ENCODE measurements around the gene RAB22A.

RAB22A gene

DNA sequence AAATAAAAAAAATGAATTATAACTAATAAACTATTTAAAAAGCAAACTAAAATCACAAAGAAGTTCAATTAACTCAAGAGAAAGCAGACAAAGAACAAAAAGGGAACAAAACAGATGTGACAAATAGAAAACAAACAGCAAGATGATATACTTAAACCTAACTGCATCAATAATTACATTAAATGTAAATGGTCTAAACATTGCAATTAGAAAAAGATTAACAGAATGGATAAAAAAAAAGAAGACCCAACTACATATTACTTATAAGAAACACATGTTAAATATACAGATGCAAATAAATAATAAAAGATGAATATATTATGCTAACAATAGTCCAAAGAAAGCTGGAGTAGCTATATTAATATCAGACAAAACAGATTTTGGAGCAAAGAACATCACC, 35.1 kb upstream of the RAB22A start:
- Histone ChIP-seq H3K4me2 (ENCODE audit: low read length) (no peak overlapping the region), H3K79me2 (ENCODE audit: low read length) (no peaks in the 10 kb centered on the region), H3K4me1 (ENCODE audit: low read length) (no peaks in the 10 kb centered on the region), H2AFZ (ENCODE audit: low read depth, low read length) (no peak overlapping the region), H3K4me3 (ENCODE audit: low read length) (no peak overlapping the region), H4K20me1 (ENCODE audit: insufficient read depth, low read length) (no peaks in the 10 kb centered on the region), H3K36me3 (replicated peaks; ENCODE audit: low read depth, low read length) (peaks cover 8% of the 10 kb centered on the region), H3K9me3 (ENCODE audit: insufficient read depth, low read length) (no peaks in the 10 kb centered on the region), H3K27ac (ENCODE audit: low read length) (no peak overlapping the region), H3K9ac (ENCODE audit: low read length) (no peak overlapping the region), H3K27me3 (ENCODE audit: low read depth, low read length) (no peaks in the 10 kb centered on the region)
- TF ChIP-seq, protein P1, sequence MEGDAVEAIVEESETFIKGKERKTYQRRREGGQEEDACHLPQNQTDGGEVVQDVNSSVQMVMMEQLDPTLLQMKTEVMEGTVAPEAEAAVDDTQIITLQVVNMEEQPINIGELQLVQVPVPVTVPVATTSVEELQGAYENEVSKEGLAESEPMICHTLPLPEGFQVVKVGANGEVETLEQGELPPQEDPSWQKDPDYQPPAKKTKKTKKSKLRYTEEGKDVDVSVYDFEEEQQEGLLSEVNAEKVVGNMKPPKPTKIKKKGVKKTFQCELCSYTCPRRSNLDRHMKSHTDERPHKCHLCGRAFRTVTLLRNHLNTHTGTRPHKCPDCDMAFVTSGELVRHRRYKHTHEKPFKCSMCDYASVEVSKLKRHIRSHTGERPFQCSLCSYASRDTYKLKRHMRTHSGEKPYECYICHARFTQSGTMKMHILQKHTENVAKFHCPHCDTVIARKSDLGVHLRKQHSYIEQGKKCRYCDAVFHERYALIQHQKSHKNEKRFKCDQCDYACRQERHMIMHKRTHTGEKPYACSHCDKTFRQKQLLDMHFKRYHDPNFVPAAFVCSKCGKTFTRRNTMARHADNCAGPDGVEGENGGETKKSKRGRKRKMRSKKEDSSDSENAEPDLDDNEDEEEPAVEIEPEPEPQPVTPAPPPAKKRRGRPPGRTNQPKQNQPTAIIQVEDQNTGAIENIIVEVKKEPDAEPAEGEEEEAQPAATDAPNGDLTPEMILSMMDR (IDR thresholded peaks at IDR 0.05; ENCODE audit: low read depth, low read length): no peak
- TF ChIP-seq EZH2phosphoT487 (IDR thresholded peaks at IDR 0.05; ENCODE audit: low read depth): no peak

DNA sequence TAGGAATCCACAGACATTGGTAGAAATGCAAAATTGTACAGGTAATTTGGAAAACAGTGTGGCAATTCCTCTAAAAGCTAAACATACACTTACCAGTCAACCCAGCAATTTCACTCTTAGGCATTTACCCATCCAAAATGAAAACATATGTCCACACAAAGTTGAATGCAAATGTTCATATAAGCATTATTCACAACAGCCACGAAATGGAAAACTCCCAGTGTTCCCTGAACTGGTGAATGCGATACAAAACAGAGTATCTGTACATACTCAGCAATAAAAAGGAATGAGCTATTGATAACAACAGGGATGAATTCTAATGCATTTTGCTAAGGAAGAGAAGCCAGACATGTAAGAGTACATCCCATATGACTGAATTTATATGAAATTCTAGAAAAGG, 32.4 kb upstream of the RAB22A start:
- TF ChIP-seq, protein P1 (IDR thresholded peaks at IDR 0.05; ENCODE audit: low read depth, low read length): no peak
- no peak for TF ChIP-seq EZH2phosphoT487 (IDR thresholded peaks at IDR 0.05; ENCODE audit: low read depth)
- Histone ChIP-seq H3K9me3 (ENCODE audit: insufficient read depth, low read length) (no peaks in the 10 kb centered on the region), H3K4me3 (ENCODE audit: low read length) (no peak overlapping the region), H3K4me1 (ENCODE audit: low read length) (no peaks in the 10 kb centered on the region), H3K9ac (ENCODE audit: low read length) (no peak overlapping the region), H3K27ac (ENCODE audit: low read length) (no peak overlapping the region), H3K4me2 (ENCODE audit: low read length) (no peak overlapping the region), H4K20me1 (ENCODE audit: insufficient read depth, low read length) (no peaks in the 10 kb centered on the region), H3K27me3 (ENCODE audit: low read depth, low read length) (no peaks in the 10 kb centered on the region), H2AFZ (ENCODE audit: low read depth, low read length) (no peak overlapping the region), H3K36me3 (replicated peaks; ENCODE audit: low read depth, low read length) (peaks cover 8% of the 10 kb centered on the region), H3K79me2 (ENCODE audit: low read length) (no peaks in the 10 kb centered on the region)

DNA sequence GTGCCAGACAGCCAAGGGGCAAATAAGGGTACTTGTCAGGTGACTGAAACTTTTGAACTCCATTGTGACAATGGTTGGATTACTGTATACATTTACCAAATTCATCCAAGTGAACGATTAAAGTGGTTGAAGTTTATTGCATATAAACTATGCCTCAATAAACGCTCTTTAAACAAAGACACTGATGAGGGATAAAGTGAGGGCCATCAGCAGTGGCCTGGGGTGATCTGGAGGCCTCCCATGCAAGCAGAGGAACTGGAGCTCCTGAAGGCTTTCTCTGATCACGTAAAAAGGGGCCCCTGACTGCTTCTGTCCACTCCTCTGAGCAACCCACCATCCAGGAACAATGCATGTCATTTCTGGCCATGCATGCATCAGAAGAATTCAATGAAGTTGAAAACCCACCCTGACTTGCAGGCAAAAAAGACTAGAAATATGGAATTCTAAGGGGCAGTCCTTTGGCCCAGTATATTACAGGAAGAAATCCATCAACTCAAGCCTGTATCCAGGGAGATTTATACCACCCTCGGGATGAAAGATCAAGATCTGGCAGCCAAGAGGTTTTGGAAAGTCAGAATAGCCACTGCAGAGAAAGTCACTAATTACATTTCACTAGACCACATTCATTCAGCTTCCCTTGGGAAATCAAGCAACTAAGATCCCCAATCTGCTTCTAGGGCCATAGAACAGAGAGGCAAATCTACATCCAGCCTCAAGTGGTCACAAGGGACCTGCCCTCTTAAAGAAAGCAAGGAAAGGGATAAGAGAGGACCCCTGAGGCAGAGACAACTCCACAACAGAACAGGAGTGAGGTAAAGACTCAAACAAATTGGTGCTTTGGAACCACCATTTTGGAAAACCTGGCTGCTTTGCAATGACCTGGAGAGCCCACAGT, 31.7 kb upstream of the RAB22A start:
- H2AFZ ChIP-seq (ENCODE audit: low read depth, low read length): no peak overlapping the region
- H3K4me2 ChIP-seq (ENCODE audit: low read length): no peak overlapping the region
- H3K4me1 ChIP-seq (ENCODE audit: low read length): no peaks in the 10 kb centered on the region
- TF ChIP-seq EZH2phosphoT487 (IDR thresholded peaks at IDR 0.05; ENCODE audit: low read depth): no peak
- TF ChIP-seq, protein P1 (IDR thresholded peaks at IDR 0.05; ENCODE audit: low read depth, low read length): no peak
- H3K27ac ChIP-seq (ENCODE audit: low read length): no peak overlapping the region
- H3K9ac ChIP-seq (ENCODE audit: low read length): no peak overlapping the region
- H3K9me3 ChIP-seq (ENCODE audit: insufficient read depth, low read length): no peaks in the 10 kb centered on the region
- H3K79me2 ChIP-seq (ENCODE audit: low read length): no peaks in the 10 kb centered on the region
- no peaks in the 10 kb centered on the region for H3K27me3 ChIP-seq (ENCODE audit: low read depth, low read length)
- peaks cover 8% of the 10 kb centered on the region for H3K36me3 ChIP-seq (replicated peaks; ENCODE audit: low read depth, low read length)
- H3K4me3 ChIP-seq (ENCODE audit: low read length): no peak overlapping the region
- no peaks in the 10 kb centered on the region for H4K20me1 ChIP-seq (ENCODE audit: insufficient read depth, low read length)

DNA sequence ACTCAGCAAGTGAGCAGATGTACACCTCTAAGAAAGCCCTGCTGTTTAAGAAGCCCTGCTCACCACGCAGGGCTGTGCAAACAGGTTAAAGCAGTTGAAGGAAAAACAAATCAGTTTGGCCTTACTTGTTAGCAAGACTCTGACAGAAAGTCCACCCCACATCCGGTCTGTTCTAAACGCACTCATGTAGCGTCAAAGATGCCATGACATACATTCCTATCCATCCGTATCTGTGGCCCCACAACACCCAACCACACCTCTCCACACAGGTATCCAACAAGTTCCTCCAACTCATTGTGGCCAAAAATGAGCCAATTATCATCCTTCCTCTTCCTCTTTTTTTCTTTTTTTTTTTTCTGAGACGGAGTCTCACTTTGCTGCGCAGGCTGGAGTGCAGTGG, 22.8 kb upstream of the RAB22A start:
- Histone ChIP-seq H3K4me3 (ENCODE audit: low read length) (no peak overlapping the region), H4K20me1 (ENCODE audit: insufficient read depth, low read length) (no peaks in the 10 kb centered on the region; the same call in 1 of the 2 replicates), H3K9ac (ENCODE audit: low read length) (no peak overlapping the region), H3K4me2 (ENCODE audit: low read length) (no peak overlapping the region), H3K27ac (ENCODE audit: low read length) (no peak overlapping the region), H2AFZ (ENCODE audit: low read depth, low read length) (no peak overlapping the region), H3K79me2 (ENCODE audit: low read length) (no peaks in the 10 kb centered on the region), H3K4me1 (ENCODE audit: low read length) (no peaks in the 10 kb centered on the region), H3K9me3 (ENCODE audit: insufficient read depth, low read length) (no peaks in the 10 kb centered on the region), H3K27me3 (ENCODE audit: low read depth, low read length) (no peaks in the 10 kb centered on the region), H3K36me3 (replicated peaks; ENCODE audit: low read depth, low read length) (peaks cover 3% of the 10 kb centered on the region)
- TF ChIP-seq, protein P1 (IDR thresholded peaks at IDR 0.05; ENCODE audit: low read depth, low read length): no peak
- TF ChIP-seq EZH2phosphoT487 (IDR thresholded peaks at IDR 0.05; ENCODE audit: low read depth): no peak
